Endothelial cell of umbilical vein (primary cell): ENCODE measurements around the gene RPS6KL1. TPM values are rescaled to one million over a fixed set of nuclear protein-coding genes. Genes with fewer than 3 reads are reported as not detected.

Experiments
- BruUV-seq: library from RNA; stranded (reverse); fragments of 400-500 nt; replicated peaks from 2 replicates; lab custom pipeline; 2021; lab: Mats Ljungman, UMichigan
- CTCF ChIA-PET: fragments of 300-600, 350-600 bp; sonication (Branson Sonifier 250); formaldehyde crosslinking; loops from one replicate; lab custom pipeline; 2021; ENCODE audit warnings: antibody characterized with exemption, inconsistent platforms; lab: Charles Lee
- POLR2A ChIA-PET: fragments of 300-600, 350-600 bp; sonication (Branson Sonifier 250); formaldehyde crosslinking; loops from one replicate; lab custom pipeline; 2021; ENCODE audit warnings: antibody characterized with exemption, inconsistent platforms; lab: Charles Lee
- DNase-seq: peaks from one replicate; pipeline ENCODE4 v3.0.0-alpha.2; 2011; ENCODE audit warnings: low read depth, low spot score
- FAIRE-seq: peaks from 2 replicates; lab custom pipeline; 2011; peaks lifted over from hg19 to GRCh38; lab: Jason Lieb, UNC
- H2AFZ ChIP-seq: 2 replicates; pipeline ENCODE4 v1.6.0; 2012; ENCODE audit warnings: low read depth, low read length, control low read depth, inconsistent platforms
- H3K27ac ChIP-seq: 2 replicates; pipeline ENCODE4 v1.5.1; 2011; ENCODE audit warnings: low read depth, mild to moderate bottlenecking, control low read depth, low read length, moderate library complexity; ENCODE audit not compliant: insufficient read depth
- H3K27me3 ChIP-seq, 2 experiments: 2 replicates each; pipeline versions ENCODE4 v1.6.0 to v1.6.1; 2011; ENCODE audit warnings: low read length in 2 of 2, mixed read lengths in 1 of 2; ENCODE audit not compliant: control insufficient read depth in 2 of 2, insufficient read depth in 2 of 2
- H3K36me3 ChIP-seq, 2 experiments: 2 replicates in 1 of 2; 3 replicates in 1 of 2; pipeline ENCODE4 v1.5.1; 2011; ENCODE audit warnings: low read length in 2 of 2, mild to moderate bottlenecking in 1 of 2, moderate library complexity in 1 of 2; ENCODE audit not compliant: control insufficient read depth in 2 of 2, insufficient read depth in 2 of 2; ENCODE audit errors: extremely low read depth in 1 of 2
- H3K4me1 ChIP-seq: 3 replicates; pipeline ENCODE4 v1.5.1; 2011; ENCODE audit warnings: mild to moderate bottlenecking, low read length; ENCODE audit not compliant: control insufficient read depth, insufficient read depth; ENCODE audit errors: extremely low read depth
- H3K4me2 ChIP-seq: 2 replicates; pipeline ENCODE4 v1.6.1; 2011; ENCODE audit warnings: low read length, control low read depth, mixed read lengths; ENCODE audit not compliant: insufficient read depth
- H3K4me3 ChIP-seq, 3 experiments: fragments of 200-600 bp in 1 of 3; sonication (generic), shearing (Covaris generic) in 1 of 3; replicated peaks in 1 of 3; 2 replicates each; pipeline ENCODE4 v1.5.1; 2011 to 2016; ENCODE audit warnings: control low read depth in 3 of 3, low read length in 3 of 3, mild to moderate bottlenecking in 2 of 3, inconsistent platforms in 1 of 3, low read depth in 1 of 3, moderate library complexity in 1 of 3; ENCODE audit not compliant: insufficient read depth in 1 of 3
- H3K79me2 ChIP-seq: 2 replicates; pipeline ENCODE4 v1.6.0; 2012; ENCODE audit warnings: low read length, inconsistent platforms; ENCODE audit not compliant: control insufficient read depth, insufficient read depth
- H3K9ac ChIP-seq: replicated peaks from 2 replicates; pipeline ENCODE3; 2011; ENCODE audit warnings: low read length, control low read depth; ENCODE audit not compliant: insufficient read depth; ENCODE audit errors: extremely low read depth
- H3K9me1 ChIP-seq: replicated peaks from 3 replicates; pipeline ENCODE4 v1.6.0; 2011; ENCODE audit warnings: mild to moderate bottlenecking, low read length; ENCODE audit not compliant: control insufficient read depth, insufficient read depth; ENCODE audit errors: extremely low read depth
- H3K9me3 ChIP-seq: replicated peaks from 2 replicates; pipeline ENCODE4 v1.5.1; 2012; ENCODE audit warnings: low read length, inconsistent platforms; ENCODE audit not compliant: control insufficient read depth, insufficient read depth
- H4K20me1 ChIP-seq: replicated peaks from 2 replicates; pipeline ENCODE3; 2011; ENCODE audit warnings: mild to moderate bottlenecking, low read length; ENCODE audit not compliant: control insufficient read depth, insufficient read depth; ENCODE audit errors: extremely low read depth
- EZH2 ChIP-seq: IDR thresholded peaks from 2 replicates; pipeline ENCODE4 v1.6.1; 2012; ENCODE audit warnings: borderline replicate concordance, low read depth, mild to moderate bottlenecking, moderate library complexity, low read length, inconsistent platforms; ENCODE audit not compliant: severe bottlenecking
- FOS ChIP-seq: IDR thresholded peaks from 2 replicates; pipeline ENCODE4 v1.6.1; 2011; ENCODE audit warnings: mild to moderate bottlenecking, low read length, moderate library complexity, borderline replicate concordance; ENCODE audit not compliant: insufficient read depth
- GATA2 ChIP-seq: IDR thresholded peaks from 2 replicates; pipeline ENCODE4 v1.7.0; 2011; ENCODE audit warnings: low read depth, mild to moderate bottlenecking, moderate library complexity, mixed read lengths, low read length; ENCODE audit not compliant: insufficient read length, insufficient read depth
- JUN ChIP-seq: IDR thresholded peaks from 2 replicates; pipeline ENCODE4 v1.6.1; 2011; ENCODE audit warnings: borderline replicate concordance, low read depth; ENCODE audit not compliant: insufficient read length, insufficient read depth
- MYC ChIP-seq: IDR thresholded peaks from one replicate; pipeline ENCODE4 v1.6.1; 2011; ENCODE audit warnings: mild to moderate bottlenecking, low read depth, low read length
- POLR2A ChIP-seq: IDR thresholded peaks from 2 replicates; pipeline ENCODE4 v1.6.1; 2012; ENCODE audit warnings: low read depth, mild to moderate bottlenecking, control low read depth, low read length
- POLR2AphosphoS5 ChIP-seq: IDR thresholded peaks from 2 replicates; pipeline ENCODE4 v1.6.1; 2012; ENCODE audit warnings: low read depth, mild to moderate bottlenecking, control low read depth, low read length, moderate library complexity; ENCODE audit not compliant: insufficient read depth
- dilution Hi-C: fragments of 300-500 bp; cut with MboI; formaldehyde crosslinking; loops from one replicate; pipeline ENCODE4 v1.15.0; 2019; ENCODE audit warnings: low sequenced_read_pairs; ENCODE audit not compliant: extremely low pct_ligation_motif_present
- intact Hi-C: fragments of 100-400 bp; cut with micrococcal nuclease; formaldehyde crosslinking; loops from one replicate; pipeline ENCODE4 v1.10.0; 2022
- polyA plus RNA-seq, 4 experiments: library from polyadenylated mRNA; depleted of rRNA in 3 of 4; stranded (reverse) in 3 of 4; unstranded in 1 of 4; fragments of >200 nt; gene quantifications; 2 replicates each; pipeline versions ENCODE4 v1.2.1 to v1.2.3, GENCODE V29; 2011 to 2012; ENCODE audit warnings: missing spikeins in 1 of 4
- total RNA-seq: library from RNA; stranded (reverse); gene quantifications from 2 replicates; pipeline ENCODE4 v1.2.3, GENCODE V29; 2021
- TF ChIP-seq, protein P1 (sequence below), 2 donors: IDR thresholded peaks; 1 replicate in 1 of 2; 2 replicates in 1 of 2; pipeline ENCODE4 v1.5.1; 2011; ENCODE audit warnings: low read length in 2 of 2, mild to moderate bottlenecking in 2 of 2, moderate library complexity in 2 of 2, control low read depth in 1 of 2, inconsistent platforms in 1 of 2, low read depth in 1 of 2; ENCODE audit not compliant: insufficient read depth in 1 of 2; ENCODE audit errors: extremely low read depth in 1 of 2
- TF ChIP-seq, protein P2 (sequence below): IDR thresholded peaks from 2 replicates; pipeline ENCODE4 v1.6.1; 2011; ENCODE audit not compliant: insufficient read depth, insufficient read length

RPS6KL1 gene
- total and polyA plus RNA-seq, 2 donors (not counting 3 experiments of a cell fraction or from before 2014, with no cell fraction given): 10.2 to 23.8 TPM

DNA sequence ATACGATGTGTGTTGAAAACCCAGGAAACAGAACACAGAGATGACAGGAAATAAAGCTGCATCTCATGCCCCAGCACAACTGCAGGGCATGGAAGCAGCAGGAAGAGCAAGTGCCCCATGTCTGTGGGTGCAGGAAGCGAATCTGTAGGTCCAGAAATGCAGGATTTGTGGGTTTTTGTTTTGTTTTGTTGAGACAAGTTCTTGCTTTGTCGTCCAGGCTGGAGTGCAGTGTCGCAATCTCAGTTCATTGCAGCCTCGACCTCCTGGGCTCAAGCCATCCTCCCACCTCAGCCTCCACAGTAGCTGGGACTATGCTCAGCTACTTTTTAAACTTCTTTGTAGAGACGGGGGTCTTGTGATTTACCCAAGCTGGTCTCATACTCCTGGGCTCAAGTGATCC lies 6.2 kb upstream of the RPS6KL1 start:
- DNase-seq: no peak
- Histone ChIP-seq H4K20me1 (no peaks in the 10 kb centered on the region), H3K9ac (no peak overlapping the region), H3K36me3 (no peaks in the 10 kb centered on the region), H3K4me1 (peaks cover 7% of the 10 kb centered on the region), H3K27ac (no peak overlapping the region), H3K4me2 (no peak overlapping the region), H3K79me2 (no peaks in the 10 kb centered on the region), H2AFZ (no peak overlapping the region), H3K9me3 (no peaks in the 10 kb centered on the region), H3K4me3 (no peak overlapping the region), H3K27me3 (no peaks in the 10 kb centered on the region), H3K9me1 (no peaks in the 10 kb centered on the region)
- no TSS peak for BruUV-seq
- ChIA-PET POLR2A (no interaction called here), CTCF (interaction anchor here (1.6 to 3.5 kb wide), 2 partner anchors 23 to 159 kb away, joined by 6 to 12 read pairs; no protein-coding TSS in a partner anchor)
- no peak for TF ChIP-seq POLR2AphosphoS5
- TF ChIP-seq, protein P1, sequence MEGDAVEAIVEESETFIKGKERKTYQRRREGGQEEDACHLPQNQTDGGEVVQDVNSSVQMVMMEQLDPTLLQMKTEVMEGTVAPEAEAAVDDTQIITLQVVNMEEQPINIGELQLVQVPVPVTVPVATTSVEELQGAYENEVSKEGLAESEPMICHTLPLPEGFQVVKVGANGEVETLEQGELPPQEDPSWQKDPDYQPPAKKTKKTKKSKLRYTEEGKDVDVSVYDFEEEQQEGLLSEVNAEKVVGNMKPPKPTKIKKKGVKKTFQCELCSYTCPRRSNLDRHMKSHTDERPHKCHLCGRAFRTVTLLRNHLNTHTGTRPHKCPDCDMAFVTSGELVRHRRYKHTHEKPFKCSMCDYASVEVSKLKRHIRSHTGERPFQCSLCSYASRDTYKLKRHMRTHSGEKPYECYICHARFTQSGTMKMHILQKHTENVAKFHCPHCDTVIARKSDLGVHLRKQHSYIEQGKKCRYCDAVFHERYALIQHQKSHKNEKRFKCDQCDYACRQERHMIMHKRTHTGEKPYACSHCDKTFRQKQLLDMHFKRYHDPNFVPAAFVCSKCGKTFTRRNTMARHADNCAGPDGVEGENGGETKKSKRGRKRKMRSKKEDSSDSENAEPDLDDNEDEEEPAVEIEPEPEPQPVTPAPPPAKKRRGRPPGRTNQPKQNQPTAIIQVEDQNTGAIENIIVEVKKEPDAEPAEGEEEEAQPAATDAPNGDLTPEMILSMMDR (IDR thresholded peaks at IDR 0.05; ENCODE audit: extremely low read depth in 1 of 2, insufficient read depth in 1 of 2, low read depth in 1 of 2, low read length in 2 of 2): no peak
- no peak for TF ChIP-seq GATA2
- no peak for TF ChIP-seq JUN
- TF ChIP-seq POLR2A: no peak
- TF ChIP-seq EZH2: no peak
- TF ChIP-seq, protein P2, sequence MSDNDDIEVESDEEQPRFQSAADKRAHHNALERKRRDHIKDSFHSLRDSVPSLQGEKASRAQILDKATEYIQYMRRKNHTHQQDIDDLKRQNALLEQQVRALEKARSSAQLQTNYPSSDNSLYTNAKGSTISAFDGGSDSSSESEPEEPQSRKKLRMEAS: no peak
- no peak for TF ChIP-seq MYC
- no peak for TF ChIP-seq FOS
- dilution Hi-C loops: no loop called here
- intact Hi-C loops: no loop called here
- no peak for FAIRE-seq
